Prostate gland (tissue), 2 donors: ENCODE results near the gene NINJ1.

Source experiments
- CTCF ChIP-seq, 4 experiments: fragments of 200-600 bp in 2 of 4; fragments of 450-650 bp in 2 of 4; sonication (generic) in 2 of 4; IDR thresholded peaks; 1 replicate in 3 of 4; 2 replicates in 1 of 4; pipeline ENCODE4 v1.5.1; 2016 to 2019; ENCODE audit warnings: antibody characterized with exemption in 4 of 4, mild to moderate bottlenecking in 2 of 4, moderate library complexity in 2 of 4
- POLR2AphosphoS5 ChIP-seq: sonication (generic); formaldehyde crosslinking; IDR thresholded peaks from one replicate; pipeline ENCODE4 v1.6.1; 2017; ENCODE audit warnings: antibody characterized with exemption

GRCh38 chr9:93110311-93110855 lies 23.7 kb downstream of the NINJ1 start:
- no peak for TF ChIP-seq POLR2AphosphoS5
- TF ChIP-seq CTCF (IDR thresholded peaks at IDR 0.05): no peak
